HepG2 (cell line): Measurements from ENCODE around the gene CD68. TPM values are rescaled to one million over a fixed set of nuclear protein-coding genes. Genes with fewer than 3 reads are reported as not detected.
A peak's percentile ranks its signal among the peaks of the same experiment; 100 is the strongest.

Experiments
- DMAP1 ChIP-seq: IDR thresholded peaks from 2 replicates; pipeline ENCODE4 v1.6.1; 2016
- FOSL2 ChIP-seq: sonication (generic); formaldehyde crosslinking; IDR thresholded peaks from 2 replicates; pipeline ENCODE4 v1.4.0; 2020; ENCODE audit warnings: missing genetic modification reagents
- FOXJ3 ChIP-seq: sonication (generic); formaldehyde crosslinking; IDR thresholded peaks from 2 replicates; pipeline ENCODE4 v1.4.0; 2020; ENCODE audit warnings: missing genetic modification reagents, mild to moderate bottlenecking, borderline replicate concordance
- MEIS2 ChIP-seq: sonication (generic); formaldehyde crosslinking; IDR thresholded peaks from 2 replicates; pipeline ENCODE4 v1.9.0; 2021; ENCODE audit warnings: mild to moderate bottlenecking, missing genetic modification reagents
- PAF1 ChIP-seq: IDR thresholded peaks from 2 replicates; pipeline ENCODE4 v1.6.1; 2016; ENCODE audit warnings: missing genetic modification reagents, missing compliant biosample characterization
- XRCC5 ChIP-seq: fragments of 200-400 bp; formaldehyde crosslinking; optimal IDR thresholded peaks from 2 replicates; pipeline ENCODE3; 2017; ENCODE audit warnings: mild to moderate bottlenecking, low read length
- ZNF501 ChIP-seq: sonication (generic); formaldehyde crosslinking; IDR thresholded peaks from 2 replicates; pipeline ENCODE4 v1.5.1; 2020; ENCODE audit warnings: mild to moderate bottlenecking, moderate library complexity, missing genetic modification reagents
- ZNF746 ChIP-seq: sonication (generic); formaldehyde crosslinking; IDR thresholded peaks from 2 replicates; pipeline ENCODE4 v1.8.0; 2022; ENCODE audit warnings: mild to moderate bottlenecking, missing genetic modification reagents
- ZSCAN25 ChIP-seq: sonication (generic); formaldehyde crosslinking; IDR thresholded peaks from 2 replicates; pipeline ENCODE4 v1.8.0; 2022; ENCODE audit warnings: mild to moderate bottlenecking, missing genetic modification reagents
- polyA plus RNA-seq, 8 experiments: library from polyadenylated mRNA; depleted of rRNA in 3 of 8; stranded (reverse) in 7 of 8; unstranded in 1 of 8; fragments of >200 nt; fragmentation: Illumina TruSeq in 4 of 8; extraction: Trizol in 4 of 8; gene quantifications; 2 replicates each; pipeline versions ENCODE4 v1.2.1 to v1.2.3, GENCODE V29; 2011 to 2016; ENCODE audit warnings: low read depth in 4 of 8, missing spikeins in 1 of 8, mixed read lengths in 1 of 8; ENCODE audit not compliant: insufficient read depth in 1 of 8
- total RNA-seq, 5 experiments: library from RNA; depleted of rRNA; stranded (reverse); fragments of >200 nt; fragmentation: Illumina TruSeq; extraction: Trizol; gene quantifications; 2 replicates each; pipeline ENCODE4 v1.2.3, GENCODE V29; 2016; ENCODE audit warnings: low read depth in 1 of 5
- TF ChIP-seq, protein P1 (sequence below): sonication (generic); formaldehyde crosslinking; IDR thresholded peaks from 2 replicates; pipeline ENCODE4 v1.4.0; 2020; ENCODE audit warnings: missing genetic modification reagents
- TF ChIP-seq, protein P2 (sequence below): sonication (generic); formaldehyde crosslinking; IDR thresholded peaks from 2 replicates; pipeline ENCODE4 v1.8.0; 2022; ENCODE audit warnings: missing genetic modification reagents, mild to moderate bottlenecking, inconsistent platforms, borderline replicate concordance
- TF ChIP-seq, protein P3 (sequence below): sonication (generic); formaldehyde crosslinking; IDR thresholded peaks from 2 replicates; pipeline ENCODE4 v1.5.0; 2020; ENCODE audit warnings: mild to moderate bottlenecking, missing genetic modification reagents, borderline replicate concordance
- TF ChIP-seq, protein P4 (sequence below): sonication (generic); formaldehyde crosslinking; IDR thresholded peaks from 2 replicates; pipeline ENCODE4 v1.4.0; 2020; ENCODE audit warnings: missing genetic modification reagents

The CD68 gene
- total and polyA plus RNA-seq, 2 of the 13 experiments (the other 11 are each of a cell fraction or from before 2014, with no cell fraction given), result 10.3 to 104 TPM

DNA sequence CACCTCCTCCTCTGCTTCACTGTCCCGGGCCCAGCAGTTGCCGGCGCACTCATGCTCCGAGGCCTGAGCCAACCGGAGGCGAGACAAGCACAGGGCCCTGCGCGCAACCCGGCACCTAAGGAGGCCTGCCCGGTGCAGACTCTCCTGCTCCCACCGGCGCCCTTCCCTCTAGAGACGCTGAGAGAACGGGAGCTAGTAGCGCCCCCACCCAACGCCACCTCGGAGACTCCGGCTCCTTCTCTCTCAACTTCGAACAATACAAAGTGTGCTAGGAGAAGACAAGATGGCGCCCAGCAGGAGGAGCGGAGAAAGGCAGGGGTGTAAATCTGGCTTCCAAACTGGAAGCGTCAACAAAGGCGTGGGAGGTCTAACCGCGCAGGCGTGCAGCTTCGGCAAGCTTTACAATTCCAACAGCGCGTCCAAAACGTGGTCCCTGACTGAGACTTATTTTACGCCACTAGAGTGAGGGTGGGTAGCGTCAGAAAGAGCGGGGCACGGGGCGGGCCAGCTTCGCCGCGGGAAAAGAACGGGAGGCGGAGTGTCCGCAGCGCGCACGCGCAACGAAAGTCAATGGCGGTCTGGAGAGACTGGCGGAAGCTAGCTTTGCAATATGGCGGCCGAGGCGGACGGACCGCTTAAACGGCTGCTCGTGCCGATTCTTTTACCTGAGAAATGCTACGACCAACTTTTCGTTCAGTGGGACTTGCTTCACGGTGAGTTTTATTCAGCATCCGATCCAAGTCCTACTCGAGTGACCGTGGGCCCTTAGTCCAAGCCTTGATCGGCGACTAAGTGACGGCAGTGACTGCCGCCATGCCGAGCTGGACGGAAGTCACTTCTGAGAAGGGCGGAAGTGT, 4.0 kb downstream of the CD68 start, which contains the start of gene MPDU1 (continued):
- TF ChIP-seq, protein P1, sequence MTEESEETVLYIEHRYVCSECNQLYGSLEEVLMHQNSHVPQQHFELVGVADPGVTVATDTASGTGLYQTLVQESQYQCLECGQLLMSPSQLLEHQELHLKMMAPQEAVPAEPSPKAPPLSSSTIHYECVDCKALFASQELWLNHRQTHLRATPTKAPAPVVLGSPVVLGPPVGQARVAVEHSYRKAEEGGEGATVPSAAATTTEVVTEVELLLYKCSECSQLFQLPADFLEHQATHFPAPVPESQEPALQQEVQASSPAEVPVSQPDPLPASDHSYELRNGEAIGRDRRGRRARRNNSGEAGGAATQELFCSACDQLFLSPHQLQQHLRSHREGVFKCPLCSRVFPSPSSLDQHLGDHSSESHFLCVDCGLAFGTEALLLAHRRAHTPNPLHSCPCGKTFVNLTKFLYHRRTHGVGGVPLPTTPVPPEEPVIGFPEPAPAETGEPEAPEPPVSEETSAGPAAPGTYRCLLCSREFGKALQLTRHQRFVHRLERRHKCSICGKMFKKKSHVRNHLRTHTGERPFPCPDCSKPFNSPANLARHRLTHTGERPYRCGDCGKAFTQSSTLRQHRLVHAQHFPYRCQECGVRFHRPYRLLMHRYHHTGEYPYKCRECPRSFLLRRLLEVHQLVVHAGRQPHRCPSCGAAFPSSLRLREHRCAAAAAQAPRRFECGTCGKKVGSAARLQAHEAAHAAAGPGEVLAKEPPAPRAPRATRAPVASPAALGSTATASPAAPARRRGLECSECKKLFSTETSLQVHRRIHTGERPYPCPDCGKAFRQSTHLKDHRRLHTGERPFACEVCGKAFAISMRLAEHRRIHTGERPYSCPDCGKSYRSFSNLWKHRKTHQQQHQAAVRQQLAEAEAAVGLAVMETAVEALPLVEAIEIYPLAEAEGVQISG (CRISPR knock-in tag), result peak; percentile 92
- TF ChIP-seq, protein P2, sequence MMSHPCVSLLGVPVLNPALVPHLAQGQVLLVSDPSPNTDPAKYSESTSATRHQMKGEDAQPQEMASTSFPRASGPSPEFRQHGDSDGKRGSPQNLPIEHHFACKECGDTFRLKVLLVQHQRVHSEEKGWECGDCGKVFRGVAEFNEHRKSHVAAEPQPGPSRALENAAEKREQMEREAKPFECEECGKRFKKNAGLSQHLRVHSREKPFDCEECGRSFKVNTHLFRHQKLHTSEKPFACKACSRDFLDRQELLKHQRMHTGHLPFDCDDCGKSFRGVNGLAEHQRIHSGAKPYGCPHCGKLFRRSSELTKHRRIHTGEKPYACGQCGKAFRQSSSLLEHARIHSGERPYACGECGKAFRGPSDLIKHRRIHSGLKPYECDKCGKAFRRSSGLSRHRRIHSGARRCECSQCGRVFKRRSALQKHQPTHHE (CRISPR knock-in tag), result peak; percentile 74; the same call in 1 of the 2 replicates
- TF ChIP-seq DMAP1 (peak; percentile 94; the same call in 1 of the 2 replicates), FOXJ3 (CRISPR knock-in tag) (peak; percentile 72; the same call in 1 of the 2 replicates), FOSL2 (CRISPR knock-in tag) (0 out of 2 replicates have a peak, but pooled peaks have one; percentile 26), ZNF501 (CRISPR knock-in tag) (peak; percentile 86), ZSCAN25 (CRISPR knock-in tag) (peak; percentile 51), XRCC5 (peak; percentile 67), MEIS2 (peak; percentile 67; the same call in 1 of the 2 replicates), ZNF746 (peak; percentile 67; the same call in 1 of the 2 replicates), PAF1 (CRISPR knock-in tag) (no peak)
- TF ChIP-seq, protein P3, sequence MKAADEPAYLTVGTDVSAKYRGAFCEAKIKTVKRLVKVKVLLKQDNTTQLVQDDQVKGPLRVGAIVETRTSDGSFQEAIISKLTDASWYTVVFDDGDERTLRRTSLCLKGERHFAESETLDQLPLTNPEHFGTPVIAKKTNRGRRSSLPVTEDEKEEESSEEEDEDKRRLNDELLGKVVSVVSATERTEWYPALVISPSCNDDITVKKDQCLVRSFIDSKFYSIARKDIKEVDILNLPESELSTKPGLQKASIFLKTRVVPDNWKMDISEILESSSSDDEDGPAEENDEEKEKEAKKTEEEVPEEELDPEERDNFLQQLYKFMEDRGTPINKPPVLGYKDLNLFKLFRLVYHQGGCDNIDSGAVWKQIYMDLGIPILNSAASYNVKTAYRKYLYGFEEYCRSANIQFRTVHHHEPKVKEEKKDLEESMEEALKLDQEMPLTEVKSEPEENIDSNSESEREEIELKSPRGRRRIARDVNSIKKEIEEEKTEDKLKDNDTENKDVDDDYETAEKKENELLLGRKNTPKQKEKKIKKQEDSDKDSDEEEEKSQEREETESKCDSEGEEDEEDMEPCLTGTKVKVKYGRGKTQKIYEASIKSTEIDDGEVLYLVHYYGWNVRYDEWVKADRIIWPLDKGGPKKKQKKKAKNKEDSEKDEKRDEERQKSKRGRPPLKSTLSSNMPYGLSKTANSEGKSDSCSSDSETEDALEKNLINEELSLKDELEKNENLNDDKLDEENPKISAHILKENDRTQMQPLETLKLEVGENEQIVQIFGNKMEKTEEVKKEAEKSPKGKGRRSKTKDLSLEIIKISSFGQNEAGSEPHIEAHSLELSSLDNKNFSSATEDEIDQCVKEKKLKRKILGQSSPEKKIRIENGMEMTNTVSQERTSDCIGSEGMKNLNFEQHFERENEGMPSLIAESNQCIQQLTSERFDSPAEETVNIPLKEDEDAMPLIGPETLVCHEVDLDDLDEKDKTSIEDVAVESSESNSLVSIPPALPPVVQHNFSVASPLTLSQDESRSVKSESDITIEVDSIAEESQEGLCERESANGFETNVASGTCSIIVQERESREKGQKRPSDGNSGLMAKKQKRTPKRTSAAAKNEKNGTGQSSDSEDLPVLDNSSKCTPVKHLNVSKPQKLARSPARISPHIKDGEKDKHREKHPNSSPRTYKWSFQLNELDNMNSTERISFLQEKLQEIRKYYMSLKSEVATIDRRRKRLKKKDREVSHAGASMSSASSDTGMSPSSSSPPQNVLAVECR (CRISPR knock-in tag), result peak; percentile 89
- TF ChIP-seq, protein P4, sequence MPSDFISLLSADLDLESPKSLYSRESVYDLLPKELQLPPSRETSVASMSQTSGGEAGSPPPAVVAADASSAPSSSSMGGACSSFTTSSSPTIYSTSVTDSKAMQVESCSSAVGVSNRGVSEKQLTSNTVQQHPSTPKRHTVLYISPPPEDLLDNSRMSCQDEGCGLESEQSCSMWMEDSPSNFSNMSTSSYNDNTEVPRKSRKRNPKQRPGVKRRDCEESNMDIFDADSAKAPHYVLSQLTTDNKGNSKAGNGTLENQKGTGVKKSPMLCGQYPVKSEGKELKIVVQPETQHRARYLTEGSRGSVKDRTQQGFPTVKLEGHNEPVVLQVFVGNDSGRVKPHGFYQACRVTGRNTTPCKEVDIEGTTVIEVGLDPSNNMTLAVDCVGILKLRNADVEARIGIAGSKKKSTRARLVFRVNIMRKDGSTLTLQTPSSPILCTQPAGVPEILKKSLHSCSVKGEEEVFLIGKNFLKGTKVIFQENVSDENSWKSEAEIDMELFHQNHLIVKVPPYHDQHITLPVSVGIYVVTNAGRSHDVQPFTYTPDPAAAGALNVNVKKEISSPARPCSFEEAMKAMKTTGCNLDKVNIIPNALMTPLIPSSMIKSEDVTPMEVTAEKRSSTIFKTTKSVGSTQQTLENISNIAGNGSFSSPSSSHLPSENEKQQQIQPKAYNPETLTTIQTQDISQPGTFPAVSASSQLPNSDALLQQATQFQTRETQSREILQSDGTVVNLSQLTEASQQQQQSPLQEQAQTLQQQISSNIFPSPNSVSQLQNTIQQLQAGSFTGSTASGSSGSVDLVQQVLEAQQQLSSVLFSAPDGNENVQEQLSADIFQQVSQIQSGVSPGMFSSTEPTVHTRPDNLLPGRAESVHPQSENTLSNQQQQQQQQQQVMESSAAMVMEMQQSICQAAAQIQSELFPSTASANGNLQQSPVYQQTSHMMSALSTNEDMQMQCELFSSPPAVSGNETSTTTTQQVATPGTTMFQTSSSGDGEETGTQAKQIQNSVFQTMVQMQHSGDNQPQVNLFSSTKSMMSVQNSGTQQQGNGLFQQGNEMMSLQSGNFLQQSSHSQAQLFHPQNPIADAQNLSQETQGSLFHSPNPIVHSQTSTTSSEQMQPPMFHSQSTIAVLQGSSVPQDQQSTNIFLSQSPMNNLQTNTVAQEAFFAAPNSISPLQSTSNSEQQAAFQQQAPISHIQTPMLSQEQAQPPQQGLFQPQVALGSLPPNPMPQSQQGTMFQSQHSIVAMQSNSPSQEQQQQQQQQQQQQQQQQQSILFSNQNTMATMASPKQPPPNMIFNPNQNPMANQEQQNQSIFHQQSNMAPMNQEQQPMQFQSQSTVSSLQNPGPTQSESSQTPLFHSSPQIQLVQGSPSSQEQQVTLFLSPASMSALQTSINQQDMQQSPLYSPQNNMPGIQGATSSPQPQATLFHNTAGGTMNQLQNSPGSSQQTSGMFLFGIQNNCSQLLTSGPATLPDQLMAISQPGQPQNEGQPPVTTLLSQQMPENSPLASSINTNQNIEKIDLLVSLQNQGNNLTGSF (CRISPR knock-in tag), result peak; percentile 83
